ENCODE data around the gene RPH3AL. TPM values are rescaled to one million over a fixed set of nuclear protein-coding genes. Genes with fewer than 3 reads are reported as not detected.
A peak's percentile ranks its signal among the peaks of the same experiment; 100 is the strongest.

Gene RPH3AL
- total RNA-seq, 6 experiments from 2014 or later, result 17.6 to 74.0 (median 25.7) TPM

GRCh38 chr17:332023-332422, 20.6 kb downstream of the RPH3AL start:
- peaks cover 0 to 15% (median 5%) of the 10 kb centered on the region in 4 donors for H3K4me1 ChIP-seq
- WGBS (ENCODE audit: insufficient coverage, low coverage, low lambda C conversion rate, missing lambda C conversion rate), result 60% methylated on average over 1 of the region's 11 CpGs
- TF ChIP-seq POLR2A (IDR thresholded peaks at IDR 0.05), result no peak
- TF ChIP-seq, protein P1, sequence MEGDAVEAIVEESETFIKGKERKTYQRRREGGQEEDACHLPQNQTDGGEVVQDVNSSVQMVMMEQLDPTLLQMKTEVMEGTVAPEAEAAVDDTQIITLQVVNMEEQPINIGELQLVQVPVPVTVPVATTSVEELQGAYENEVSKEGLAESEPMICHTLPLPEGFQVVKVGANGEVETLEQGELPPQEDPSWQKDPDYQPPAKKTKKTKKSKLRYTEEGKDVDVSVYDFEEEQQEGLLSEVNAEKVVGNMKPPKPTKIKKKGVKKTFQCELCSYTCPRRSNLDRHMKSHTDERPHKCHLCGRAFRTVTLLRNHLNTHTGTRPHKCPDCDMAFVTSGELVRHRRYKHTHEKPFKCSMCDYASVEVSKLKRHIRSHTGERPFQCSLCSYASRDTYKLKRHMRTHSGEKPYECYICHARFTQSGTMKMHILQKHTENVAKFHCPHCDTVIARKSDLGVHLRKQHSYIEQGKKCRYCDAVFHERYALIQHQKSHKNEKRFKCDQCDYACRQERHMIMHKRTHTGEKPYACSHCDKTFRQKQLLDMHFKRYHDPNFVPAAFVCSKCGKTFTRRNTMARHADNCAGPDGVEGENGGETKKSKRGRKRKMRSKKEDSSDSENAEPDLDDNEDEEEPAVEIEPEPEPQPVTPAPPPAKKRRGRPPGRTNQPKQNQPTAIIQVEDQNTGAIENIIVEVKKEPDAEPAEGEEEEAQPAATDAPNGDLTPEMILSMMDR (IDR thresholded peaks at IDR 0.05), result no peak
- H3K36me3 ChIP-seq, result peaks cover 0 to 4% (median 2%) of the 10 kb centered on the region in 4 donors
- DNase-seq (peak; percentile 23 to 43 (median 43)), ATAC-seq (peak in 2 of 4 donors; percentile 1 to 4)
- intact Hi-C loops (cut with DNase I), result no loop called here
- no peaks in the 10 kb centered on the region for H3K27me3 ChIP-seq
- H3K4me3 ChIP-seq, result peak overlapping the region in 2 of 3 donors; percentile 21 to 23
- H3K9me3 ChIP-seq, result no peaks in the 10 kb centered on the region
- peak overlapping the region; percentile 33 to 78 (median 47) for H3K27ac ChIP-seq

GRCh38 chr17:330993-331701, 21.5 kb downstream of the RPH3AL start:
- Histone ChIP-seq H3K4me3 (peak overlapping the region; percentile 16 to 23 (median 21)), H3K27ac (peak overlapping the region; percentile 33 to 78 (median 47)), H3K4me1 (peaks cover 0 to 6% (median under 1%) of the 10 kb centered on the region in 4 donors), H3K36me3 (peaks cover 0 to 8% (median 5%) of the 10 kb centered on the region in 4 donors), H3K9me3 (no peaks in the 10 kb centered on the region), H3K27me3 (no peaks in the 10 kb centered on the region)
- DNase-seq, result peak; percentile 47 to 60 (median 60)
- intact Hi-C loops (cut with DNase I), result no loop called here
- ATAC-seq, result peak; percentile 52 to 68 (median 56)
- WGBS (ENCODE audit: insufficient coverage, low coverage, low lambda C conversion rate, missing lambda C conversion rate), result 54% methylated on average over 12 of the region's 26 CpGs
- TF ChIP-seq POLR2A (IDR thresholded peaks at IDR 0.05), result no peak

DNA sequence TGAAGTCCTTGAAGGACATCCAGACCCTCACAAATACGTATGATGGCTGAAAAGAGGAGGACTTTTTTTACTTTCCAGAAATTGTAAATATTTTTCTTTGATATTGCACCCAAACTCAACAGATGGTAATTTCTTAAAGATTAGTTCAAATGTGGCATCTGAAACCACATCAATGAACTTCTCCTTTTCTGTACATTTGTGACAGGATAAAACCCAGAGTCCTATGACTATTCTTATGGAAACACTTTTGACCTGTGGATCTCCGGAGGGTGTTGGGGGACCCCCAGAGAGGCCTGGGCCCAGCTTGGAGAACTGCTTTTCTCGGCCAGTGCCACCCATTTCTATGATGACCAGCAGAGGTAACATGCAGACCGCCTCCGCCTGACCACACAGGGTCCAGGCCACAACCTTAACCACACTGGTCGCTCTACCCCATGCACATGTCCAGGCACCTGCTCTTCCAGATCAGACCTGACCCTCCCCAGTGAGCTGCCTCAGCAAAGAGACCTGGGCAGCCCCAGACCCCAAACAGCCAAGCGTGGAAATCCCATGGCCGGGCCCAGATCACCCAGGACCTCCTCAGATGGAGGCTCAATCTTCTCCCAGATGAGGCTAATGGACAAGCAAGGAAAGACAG, 22.7 kb downstream of the RPH3AL start:
- Histone ChIP-seq H3K4me1 (no peaks in the 10 kb centered on the region), H3K36me3 (peaks cover 0 to 17% (median 8%) of the 10 kb centered on the region in 4 donors), H3K27me3 (no peaks in the 10 kb centered on the region), H3K9me3 (no peaks in the 10 kb centered on the region), H3K27ac (no peak overlapping the region), H3K4me3 (no peak overlapping the region)
- DNase-seq (peak in 2 of 3 donors; percentile 15 to 46), ATAC-seq (no peak)
- no peak for TF ChIP-seq POLR2A (IDR thresholded peaks at IDR 0.05)
- TF ChIP-seq, protein P1 (IDR thresholded peaks at IDR 0.05), result no peak
- 93% methylated on average over 6 of the region's 8 CpGs for WGBS (ENCODE audit: insufficient coverage, low coverage, low lambda C conversion rate, missing lambda C conversion rate)
- intact Hi-C loops (cut with DNase I), result no loop called here

DNA sequence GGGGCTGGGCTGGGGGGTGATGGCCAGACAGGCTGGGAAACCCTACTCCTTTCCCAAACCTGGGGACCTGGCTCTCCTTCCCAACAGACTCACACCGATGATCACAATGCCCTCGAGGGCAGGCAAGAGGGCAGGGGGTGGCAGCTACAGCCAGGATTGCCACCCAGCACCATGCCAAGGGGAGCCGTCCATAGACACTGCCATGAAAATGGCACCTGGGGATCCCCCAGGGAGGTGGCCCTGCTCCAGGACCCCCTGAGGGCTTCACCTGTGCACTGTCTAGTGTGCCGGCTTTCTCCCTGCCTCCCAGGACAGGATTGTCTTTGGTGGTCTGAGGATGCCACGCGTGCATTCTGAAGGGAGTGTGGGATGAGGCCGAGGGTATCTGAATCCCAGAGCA, 24.6 kb downstream of the RPH3AL start:
- H3K27me3 ChIP-seq, result no peaks in the 10 kb centered on the region
- no peaks in the 10 kb centered on the region for H3K9me3 ChIP-seq
- WGBS (ENCODE audit: insufficient coverage, low coverage, low lambda C conversion rate, missing lambda C conversion rate), result no CpG with 5 or more reads among the region's 7 CpGs
- intact Hi-C loops (cut with DNase I), result no loop called here
- DNase-seq, result peak in 1 of 3 donors; percentile 45
- no peaks in the 10 kb centered on the region for H3K4me1 ChIP-seq
- ATAC-seq, result no peak
- H3K4me3 ChIP-seq, result no peak overlapping the region
- no peak overlapping the region for H3K27ac ChIP-seq
- peaks cover 0 to 17% (median 8%) of the 10 kb centered on the region in 4 donors for H3K36me3 ChIP-seq
- TF ChIP-seq POLR2A (IDR thresholded peaks at IDR 0.05), result no peak
- TF ChIP-seq, protein P1 (IDR thresholded peaks at IDR 0.05), result no peak

DNA sequence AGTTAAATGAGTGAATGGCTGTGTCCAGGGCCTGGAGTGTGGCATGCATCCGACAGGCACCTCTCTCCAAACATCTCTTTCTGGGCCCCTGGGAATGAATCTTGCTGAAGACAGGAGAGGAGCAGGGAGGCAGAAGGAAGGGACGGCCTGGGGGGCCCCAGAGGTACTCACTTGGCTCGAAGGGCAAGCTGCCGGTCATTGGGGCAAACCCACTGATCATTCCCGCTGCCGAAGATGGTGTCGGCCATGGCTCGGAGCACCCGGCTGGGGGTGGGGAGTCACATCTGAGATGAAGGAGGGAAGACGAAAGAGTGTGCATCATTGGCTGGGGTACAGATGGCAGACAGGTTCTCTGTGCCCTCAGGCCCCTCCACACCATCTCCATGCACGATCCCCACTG, 25.3 kb downstream of the RPH3AL start:
- ATAC-seq, result no peak
- H3K4me3 ChIP-seq, result no peak overlapping the region
- no peaks in the 10 kb centered on the region for H3K27me3 ChIP-seq
- H3K27ac ChIP-seq, result no peak overlapping the region
- H3K4me1 ChIP-seq, result no peaks in the 10 kb centered on the region
- 90% methylated on average over 2 of the region's 11 CpGs for WGBS (ENCODE audit: insufficient coverage, low coverage, low lambda C conversion rate, missing lambda C conversion rate)
- H3K36me3 ChIP-seq, result peaks cover 0 to 17% (median 8%) of the 10 kb centered on the region in 4 donors
- DNase-seq, result peak in 1 of 3 donors; percentile 37
- no peaks in the 10 kb centered on the region for H3K9me3 ChIP-seq
- intact Hi-C loops (cut with DNase I), result no loop called here
- TF ChIP-seq POLR2A (IDR thresholded peaks at IDR 0.05), result no peak
- TF ChIP-seq, protein P1 (IDR thresholded peaks at IDR 0.05), result no peak

Data from right lobe of liver (tissue), 6 donors.